Endothelial cell of hepatic sinusoid (primary cell): ENCODE results near the gene PHLPP1.
"Not testable (repeated sequence)": the region's sequence is repeated elsewhere in the genome, so short reads cannot be mapped to it uniquely, and the experiment has no call there.

Experiments used
- in situ Hi-C: cut with HindIII; loops from 2 replicates; pipeline ENCODE4 v1.10.0; 2017; ENCODE audit warnings: low sequenced_read_pairs

PHLPP1 gene

DNA sequence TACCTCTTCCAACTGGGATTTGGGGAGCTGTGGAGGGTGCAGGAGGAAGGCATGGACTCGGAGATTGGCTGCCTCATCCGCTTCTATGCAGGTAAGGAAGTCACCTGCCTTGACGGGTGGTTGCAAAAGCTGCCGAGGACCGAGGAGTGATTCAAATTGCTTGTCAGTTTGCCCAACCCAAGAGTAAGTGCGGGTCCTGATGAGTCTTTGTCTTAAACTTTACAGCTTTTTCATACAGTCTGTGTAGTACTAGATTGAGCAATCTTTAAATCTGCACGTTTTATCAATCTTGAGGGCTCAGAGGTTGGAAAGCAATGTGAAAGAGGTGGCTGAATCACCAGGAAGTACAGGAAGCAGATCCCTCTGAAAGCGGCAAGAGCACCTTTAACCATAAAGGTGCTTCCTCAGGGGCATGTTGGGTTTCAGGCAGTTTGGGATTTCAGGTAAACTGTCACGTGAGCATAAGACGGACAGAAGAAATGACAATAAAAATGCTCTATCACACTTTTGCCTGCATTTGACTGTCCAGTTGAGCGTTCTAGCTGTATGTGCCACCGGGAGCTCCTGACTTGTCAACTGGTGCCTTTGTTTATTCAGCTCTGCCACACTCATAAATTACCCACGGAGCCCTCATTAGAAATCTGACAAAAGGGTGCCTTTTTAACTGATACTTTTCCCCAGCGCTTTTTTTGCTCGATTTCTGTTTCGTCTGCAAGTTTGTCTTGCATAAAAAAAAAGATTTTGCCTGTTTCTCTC, 2.0 kb downstream of the PHLPP1 start:
- in situ Hi-C loops, result no loop called here

DNA sequence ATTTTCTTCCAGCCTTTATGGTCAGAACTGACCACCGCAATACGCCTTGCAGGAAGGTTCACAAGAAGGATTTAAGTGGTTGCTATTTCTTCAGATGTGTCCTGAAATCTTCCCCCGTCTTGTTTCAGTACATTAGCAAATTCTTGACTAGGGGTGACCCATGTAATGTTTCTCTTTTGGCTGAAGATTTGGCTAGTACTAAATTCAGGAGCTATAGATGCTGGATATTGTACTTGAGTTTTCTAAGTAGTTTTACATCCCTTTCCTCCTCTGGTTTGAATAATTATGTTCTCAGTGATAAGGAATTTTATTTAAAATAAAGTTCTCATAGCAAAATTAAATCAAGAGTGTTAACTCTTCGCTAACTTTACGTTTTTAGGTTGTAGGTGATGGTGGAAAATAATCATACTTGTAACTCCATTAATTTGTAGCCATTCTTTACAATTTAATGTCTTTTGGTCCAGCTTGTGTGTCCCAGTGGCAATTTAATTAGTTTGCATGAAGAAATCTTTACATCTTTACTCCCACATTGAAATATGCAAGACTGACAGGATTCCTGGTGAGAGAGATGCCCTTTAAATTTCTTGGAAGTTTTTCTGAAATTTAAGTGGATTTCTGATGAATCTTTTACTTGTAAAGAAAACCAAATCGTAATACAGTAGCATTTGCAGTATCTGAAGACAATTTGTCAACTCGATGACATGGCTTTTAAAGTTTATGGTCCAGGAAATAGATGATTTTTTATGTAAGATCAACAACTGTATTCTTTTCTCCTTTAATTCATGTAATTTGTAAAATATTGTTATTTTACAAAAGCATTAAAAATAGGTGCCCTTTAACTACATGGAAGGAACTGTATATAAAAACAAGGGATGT, 2.8 kb downstream of the PHLPP1 start:
- in situ Hi-C loops, result no loop called here

DNA sequence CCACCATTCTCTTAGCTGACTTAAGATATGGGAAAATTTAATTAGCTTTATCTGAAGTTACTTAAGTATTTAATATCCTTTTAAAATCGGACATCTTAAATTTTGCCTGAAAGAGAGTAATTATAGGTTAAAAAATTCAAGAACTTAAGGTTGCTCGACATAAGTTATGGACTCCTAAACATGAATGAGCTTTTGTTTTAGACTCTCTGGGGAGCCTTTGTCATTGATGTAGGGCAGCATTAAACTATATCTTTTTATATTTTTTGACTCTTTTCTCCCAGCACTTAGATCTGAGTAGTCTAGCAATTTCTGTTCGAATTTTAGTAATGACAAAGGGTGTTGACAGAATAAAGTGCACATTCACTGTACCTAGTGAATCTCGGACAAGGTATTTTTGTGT, 4.7 kb downstream of the PHLPP1 start:
- in situ Hi-C loops, result no loop called here

DNA sequence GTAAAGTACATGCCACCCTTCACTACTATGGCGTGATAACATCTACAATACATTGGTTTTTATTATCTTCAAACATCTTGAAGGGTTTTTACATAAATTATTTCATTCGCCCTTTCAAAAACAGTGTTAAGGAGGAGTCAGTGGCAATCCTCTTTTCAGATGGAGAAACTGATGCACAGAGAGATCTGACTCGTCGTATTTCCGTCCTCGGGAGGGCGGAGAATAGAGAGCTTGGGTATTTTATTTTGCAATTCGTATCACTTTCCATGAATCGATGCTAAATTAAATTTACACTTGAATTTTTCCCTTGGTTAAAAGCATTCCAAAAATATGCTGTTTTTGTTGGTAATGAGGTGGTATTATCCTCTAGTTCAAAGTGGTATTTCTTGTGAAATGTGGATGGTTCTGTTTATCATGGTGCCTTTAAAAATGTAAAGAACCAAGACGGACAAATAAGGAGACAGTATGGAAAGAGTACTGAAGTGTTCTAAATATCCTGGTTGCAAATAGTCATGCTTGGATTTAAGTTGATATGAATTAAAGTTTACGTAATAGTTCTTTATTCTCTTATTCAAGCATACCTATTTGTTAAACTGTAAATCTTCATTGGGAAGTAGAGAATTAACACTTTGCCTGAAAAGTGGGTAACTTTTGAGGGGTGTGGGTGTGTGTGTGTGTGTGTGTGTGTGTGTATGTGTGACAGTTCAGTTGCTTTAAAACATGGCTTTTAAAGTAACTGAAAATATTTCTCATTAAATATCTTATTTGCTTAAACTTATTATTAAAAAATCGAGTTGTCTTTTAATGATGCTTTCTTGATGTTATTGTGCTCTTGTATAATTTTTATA, 5.6 kb downstream of the PHLPP1 start:
- in situ Hi-C loops, result no loop called here

DNA sequence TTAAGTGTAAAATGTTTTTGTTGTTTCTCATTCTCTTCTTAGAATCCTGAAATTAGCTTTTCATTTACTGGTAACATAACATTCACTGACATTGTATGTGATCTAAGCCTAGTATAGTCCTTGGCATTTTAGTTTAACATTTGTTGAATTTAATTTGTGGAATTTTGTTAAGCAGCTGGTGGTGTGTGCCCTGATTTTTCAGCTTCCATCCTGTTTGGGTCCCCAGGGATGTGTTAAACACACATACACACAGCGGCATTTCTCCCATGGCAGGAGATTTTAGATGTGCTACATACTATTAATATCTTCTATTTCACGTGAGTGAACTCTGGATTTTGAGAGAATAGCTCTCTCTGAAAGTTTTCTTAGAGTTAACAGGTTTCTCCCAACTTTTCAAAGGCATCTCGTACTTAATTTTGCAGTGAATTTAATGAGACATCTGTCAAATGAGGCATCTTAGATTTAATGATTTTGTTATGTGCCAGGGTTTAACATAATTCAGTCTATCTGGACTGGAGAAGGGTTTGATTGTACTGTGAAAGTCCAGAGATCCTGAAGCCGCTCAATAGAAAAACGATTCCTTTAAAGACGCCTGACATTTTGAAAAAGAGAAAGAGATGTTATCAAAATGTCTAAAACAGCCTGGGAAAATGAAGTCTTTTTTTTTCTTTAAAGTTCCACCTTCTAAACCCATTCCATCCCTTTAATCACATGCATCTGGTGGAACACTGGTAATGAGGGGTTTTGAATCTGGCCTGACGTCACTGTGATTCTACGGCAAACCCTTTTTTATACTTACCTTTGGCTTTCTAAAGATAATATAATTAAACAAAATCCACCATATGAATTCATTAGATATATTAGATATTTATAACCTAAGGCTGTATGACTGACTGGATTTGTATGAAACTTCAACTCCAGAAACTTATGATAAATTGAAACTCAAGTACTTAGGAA, 6.8 kb downstream of the PHLPP1 start:
- in situ Hi-C loops, result no loop called here

GRCh38 chr18:62723666-62724281, 8.4 kb downstream of the PHLPP1 start:
- in situ Hi-C loops, result no loop called here

DNA sequence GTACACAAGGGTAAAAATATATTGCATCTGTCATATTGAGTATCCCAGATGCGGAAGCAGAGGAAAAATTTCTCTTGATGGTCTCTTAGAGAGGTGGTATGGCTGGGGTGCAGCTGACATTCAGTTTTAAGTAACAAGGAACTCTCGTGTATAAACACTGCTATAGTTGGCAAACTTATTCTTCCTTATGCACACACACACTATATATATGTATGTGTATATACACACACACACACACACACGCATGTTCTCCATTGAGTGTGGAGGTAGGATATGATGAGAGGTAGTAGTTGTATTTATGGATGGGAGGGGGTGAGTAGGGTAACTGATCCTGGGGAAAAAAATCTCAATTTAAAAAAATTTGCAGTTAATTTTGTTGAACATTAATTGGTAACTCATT, 10.6 kb downstream of the PHLPP1 start:
- in situ Hi-C loops, result no loop called here

DNA sequence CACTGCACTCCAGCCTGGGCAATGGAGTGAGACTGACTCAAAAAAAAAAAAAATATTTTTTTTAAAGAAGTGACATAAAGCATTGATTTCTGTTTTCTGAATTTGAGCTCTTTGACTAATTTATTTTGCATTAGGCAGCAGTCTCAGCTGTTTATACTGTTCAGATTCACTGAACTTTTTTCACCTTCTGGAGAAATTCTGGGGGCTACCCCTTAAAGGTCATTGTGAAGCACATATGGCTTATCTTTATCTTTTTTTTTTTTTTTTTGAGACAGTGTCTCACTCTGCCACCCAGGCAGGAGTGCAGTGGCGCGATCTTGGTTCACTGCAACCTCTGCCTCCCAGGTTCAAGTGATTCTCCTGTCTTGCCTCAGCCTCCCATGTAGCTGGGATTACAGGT, 12.9 kb downstream of the PHLPP1 start:
- in situ Hi-C loops, result no loop called here

GRCh38 chr18:62729487-62730386, 14.4 kb downstream of the PHLPP1 start:
- in situ Hi-C loops, result no loop called here

DNA sequence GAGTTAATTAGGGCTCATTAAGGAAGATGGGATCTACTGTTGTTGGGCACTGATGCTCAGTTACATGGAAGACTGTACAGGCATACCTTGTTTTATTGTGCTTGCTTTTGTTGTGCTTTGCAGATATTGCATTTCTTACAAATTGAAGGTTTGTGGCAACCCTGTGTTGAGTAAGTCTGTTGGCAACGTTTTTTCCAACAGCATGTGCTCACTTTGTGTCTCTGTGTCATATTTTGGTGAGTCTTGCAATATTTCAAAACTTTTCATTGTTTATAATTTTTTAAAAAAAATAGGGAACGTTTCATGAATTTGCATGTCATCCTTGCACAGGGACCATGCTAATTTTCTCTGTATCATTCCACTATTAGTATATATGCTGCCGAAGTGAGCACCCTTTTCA, 15.6 kb downstream of the PHLPP1 start:
- in situ Hi-C loops, result no loop called here

- in situ Hi-C loops, result no loop called here
Measured at GRCh38 chr18:62732617-62733016, 17.3 kb downstream of the PHLPP1 start.

GRCh38 chr18:62734290-62734689, 18.9 kb downstream of the PHLPP1 start:
- in situ Hi-C loops, result no loop called here

GRCh38 chr18:62735387-62735786, 20.0 kb downstream of the PHLPP1 start:
- in situ Hi-C loops, result no loop called here

DNA sequence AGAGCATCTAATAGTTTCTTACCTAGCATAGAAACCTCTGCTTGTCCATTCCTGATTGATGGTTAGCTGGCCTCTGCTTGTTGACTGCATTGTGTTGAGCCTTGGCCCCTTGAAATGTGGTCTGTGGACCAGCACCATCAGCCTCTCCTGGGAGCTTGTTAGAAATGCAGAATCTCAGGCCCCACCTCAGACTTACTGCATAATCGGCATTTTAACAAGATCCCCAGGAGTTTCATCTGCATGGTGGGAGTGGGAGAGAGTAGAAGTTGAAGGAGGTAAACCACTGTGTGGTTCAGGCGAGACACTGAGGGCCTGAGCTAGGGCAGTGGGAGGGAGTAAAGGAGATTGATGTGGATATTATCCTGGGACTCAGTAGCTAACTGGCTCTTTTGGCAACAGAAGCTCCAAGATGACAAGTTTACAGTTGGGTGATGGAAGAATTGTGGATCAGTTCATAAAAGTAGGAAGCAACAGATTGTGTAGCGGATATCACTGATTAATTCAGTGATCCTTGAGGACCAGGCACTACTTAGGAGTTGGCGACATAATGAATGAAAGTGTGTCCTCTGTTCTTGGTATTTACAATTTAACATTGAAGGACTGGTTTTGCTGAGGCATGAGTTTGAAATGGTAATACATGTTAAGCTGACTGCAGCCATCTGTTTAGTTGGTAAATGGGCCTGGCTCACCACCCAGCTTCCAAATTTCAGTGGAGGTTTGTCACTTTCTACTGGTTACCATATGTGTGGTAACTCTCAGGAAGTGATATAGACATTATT, 20.9 kb downstream of the PHLPP1 start:
- in situ Hi-C loops, result no loop called here

DNA sequence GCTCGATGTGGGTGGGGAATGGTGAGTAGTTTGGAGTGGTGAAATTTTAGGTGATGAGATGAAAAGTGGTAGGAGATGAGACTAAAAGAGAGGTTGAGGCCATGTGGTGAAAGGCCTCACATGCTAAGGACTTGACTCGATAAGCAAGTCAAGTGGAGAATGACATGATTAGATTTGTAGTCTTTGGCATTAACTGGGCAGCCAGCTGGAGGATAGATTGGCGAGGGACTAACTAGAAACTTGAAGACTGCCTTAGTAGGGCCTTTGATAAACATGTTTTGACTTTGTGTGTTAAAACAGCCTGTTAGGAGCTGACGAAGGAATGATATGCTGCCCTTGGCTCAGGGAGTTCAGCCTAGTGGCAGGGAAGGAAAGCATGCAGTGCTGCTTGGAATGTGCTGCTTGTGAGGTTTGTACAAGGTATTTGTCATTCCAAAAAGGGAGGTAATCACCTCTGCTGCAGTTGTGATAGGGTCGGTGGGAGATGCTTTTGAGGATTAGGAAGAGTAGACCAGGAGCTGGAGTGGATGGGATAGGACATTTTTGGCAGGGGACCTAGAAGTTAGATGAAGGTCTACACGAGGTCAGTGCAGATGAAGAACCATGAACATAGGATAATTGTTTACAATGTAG, 22.0 kb downstream of the PHLPP1 start:
- in situ Hi-C loops, result no loop called here

DNA sequence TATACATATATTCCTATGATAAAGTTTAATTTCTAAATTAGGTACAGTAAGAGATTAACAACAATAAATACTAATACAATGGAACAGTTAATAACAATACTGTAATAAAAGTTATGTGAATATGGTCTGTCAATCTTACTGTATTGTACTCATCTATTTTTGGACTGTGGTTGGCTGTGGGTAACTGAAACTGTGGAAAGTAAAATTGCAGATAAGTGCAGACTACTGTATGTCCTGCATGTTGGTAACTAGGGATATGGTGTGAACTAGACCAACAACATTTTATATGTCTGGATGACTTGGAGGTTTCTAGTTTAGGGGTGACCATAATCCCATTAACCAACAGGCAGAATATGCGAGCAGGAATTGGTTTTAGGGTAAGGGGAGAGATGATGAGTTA, 23.3 kb downstream of the PHLPP1 start:
- in situ Hi-C loops, result no loop called here

DNA sequence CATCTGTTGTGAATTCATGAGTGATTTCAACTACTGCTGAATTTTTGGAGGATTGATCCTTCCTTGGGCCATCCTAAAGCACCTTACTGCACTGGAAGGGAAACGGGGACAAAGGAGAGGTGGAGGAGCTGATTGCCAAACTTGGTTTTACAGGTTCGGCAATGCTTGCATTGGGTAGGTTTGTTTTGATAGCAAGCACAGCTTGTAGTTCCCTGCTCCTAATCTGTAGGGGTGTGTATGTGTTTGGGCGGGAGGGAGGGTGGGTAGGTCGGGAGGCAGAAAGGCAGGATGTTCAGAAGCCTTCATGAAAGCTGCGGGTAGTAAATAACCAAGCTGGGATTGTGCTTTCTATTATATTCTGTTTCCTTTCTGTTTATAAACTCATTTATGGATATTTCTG, 24.6 kb downstream of the PHLPP1 start:
- in situ Hi-C loops, result no loop called here

GRCh38 chr18:62740650-62741049, 25.3 kb downstream of the PHLPP1 start:
- in situ Hi-C loops, result not testable (repeated sequence)
